ENCODE measurements around the gene CETP.
"Not testable (repeated sequence)": the region's sequence is repeated elsewhere in the genome, so short reads cannot be mapped to it uniquely, and the experiment has no call there.

CETP gene

GRCh38 chr16:56971768-56972043, 10.0 kb downstream of the CETP start:
- DNase-seq (ENCODE audit: low read depth, low spot score): no peak
- Histone ChIP-seq H3K4me1 (ENCODE audit: insufficient read depth, insufficient read length) (no peaks in the 10 kb centered on the region), H3K9ac (ENCODE audit: insufficient read length, low read depth) (no peak overlapping the region), H3K9me3 (ENCODE audit: insufficient read depth, low read length) (no peaks in the 10 kb centered on the region), H3K27me3 (ENCODE audit: insufficient read depth, insufficient read length) (no peaks in the 10 kb centered on the region), H3K4me3 (ENCODE audit: insufficient read length, low read depth) (no peak overlapping the region), H3K36me3 (ENCODE audit: insufficient read depth, insufficient read length, low read length) (no peaks in the 10 kb centered on the region)
- TF ChIP-seq YY1 (IDR thresholded peaks at IDR 0.05; ENCODE audit: insufficient read depth, insufficient read length): no peak
- TF ChIP-seq SUZ12 (IDR thresholded peaks at IDR 0.05; ENCODE audit: extremely low read depth, insufficient read depth, insufficient read length): no peak
- no peak for TF ChIP-seq ZNF274 (IDR thresholded peaks at IDR 0.05; ENCODE audit: low read depth, low read length)

GRCh38 chr16:56972403-56973293, 10.9 kb downstream of the CETP start:
- no peaks in the 10 kb centered on the region for H3K9me3 ChIP-seq (ENCODE audit: insufficient read depth, low read length)
- DNase-seq (ENCODE audit: low read depth, low spot score): no peak
- no peak overlapping the region for H3K9ac ChIP-seq (ENCODE audit: insufficient read length, low read depth)
- no peak overlapping the region for H3K4me3 ChIP-seq (ENCODE audit: insufficient read length, low read depth)
- H3K36me3 ChIP-seq (ENCODE audit: insufficient read depth, insufficient read length, low read length): no peaks in the 10 kb centered on the region
- no peak for TF ChIP-seq YY1 (IDR thresholded peaks at IDR 0.05; ENCODE audit: insufficient read depth, insufficient read length)
- no peaks in the 10 kb centered on the region for H3K27me3 ChIP-seq (ENCODE audit: insufficient read depth, insufficient read length)
- no peaks in the 10 kb centered on the region for H3K4me1 ChIP-seq (ENCODE audit: insufficient read depth, insufficient read length)

GRCh38 chr16:56973294-56973689, 11.5 kb downstream of the CETP start:
- DNase-seq (ENCODE audit: low read depth, low spot score): no peak
- Histone ChIP-seq H3K36me3 (ENCODE audit: insufficient read depth, insufficient read length, low read length) (no peaks in the 10 kb centered on the region), H3K4me3 (ENCODE audit: insufficient read length, low read depth) (no peak overlapping the region), H3K4me1 (ENCODE audit: insufficient read depth, insufficient read length) (peaks cover 4% of the 10 kb centered on the region), H3K27me3 (ENCODE audit: insufficient read depth, insufficient read length) (no peaks in the 10 kb centered on the region), H3K9me3 (ENCODE audit: insufficient read depth, low read length) (no peaks in the 10 kb centered on the region), H3K9ac (ENCODE audit: insufficient read length, low read depth) (no peak overlapping the region)
- TF ChIP-seq YY1 (IDR thresholded peaks at IDR 0.05; ENCODE audit: insufficient read depth, insufficient read length): no peak
- no peak for TF ChIP-seq SUZ12 (IDR thresholded peaks at IDR 0.05; ENCODE audit: extremely low read depth, insufficient read depth, insufficient read length)
- TF ChIP-seq ZNF274 (IDR thresholded peaks at IDR 0.05; ENCODE audit: low read depth, low read length): no peak

GRCh38 chr16:56973899-56974298, 12.1 kb downstream of the CETP start:
- H3K36me3 ChIP-seq (ENCODE audit: insufficient read depth, insufficient read length, low read length); H3K27me3 ChIP-seq (ENCODE audit: insufficient read depth, insufficient read length); H3K4me3 ChIP-seq (ENCODE audit: insufficient read length, low read depth); H3K9me3 ChIP-seq (ENCODE audit: insufficient read depth, low read length); H3K4me1 ChIP-seq (ENCODE audit: insufficient read depth, insufficient read length); H3K9ac ChIP-seq (ENCODE audit: insufficient read length, low read depth); DNase-seq (ENCODE audit: low read depth, low spot score): not testable (repeated sequence)

GRCh38 chr16:56974549-56975300, 13.0 kb downstream of the CETP start:
- TF ChIP-seq SUZ12 (IDR thresholded peaks at IDR 0.05; ENCODE audit: extremely low read depth, insufficient read depth, insufficient read length) (no peak), ZNF274 (IDR thresholded peaks at IDR 0.05; ENCODE audit: low read depth, low read length) (no peak), YY1 (IDR thresholded peaks at IDR 0.05; ENCODE audit: insufficient read depth, insufficient read length) (no peak)
- no peak overlapping the region for H3K4me3 ChIP-seq (ENCODE audit: insufficient read length, low read depth)
- DNase-seq (ENCODE audit: low read depth, low spot score): no peak

GRCh38 chr16:56975714-56976113, 14.0 kb downstream of the CETP start:
- Histone ChIP-seq H3K9me3 (ENCODE audit: insufficient read depth, low read length) (no peaks in the 10 kb centered on the region), H3K36me3 (ENCODE audit: insufficient read depth, insufficient read length, low read length) (no peaks in the 10 kb centered on the region), H3K4me3 (ENCODE audit: insufficient read length, low read depth) (no peak overlapping the region), H3K9ac (ENCODE audit: insufficient read length, low read depth) (no peak overlapping the region), H3K4me1 (ENCODE audit: insufficient read depth, insufficient read length) (peaks cover 4% of the 10 kb centered on the region), H3K27me3 (ENCODE audit: insufficient read depth, insufficient read length) (no peaks in the 10 kb centered on the region)
- no peak for TF ChIP-seq YY1 (IDR thresholded peaks at IDR 0.05; ENCODE audit: insufficient read depth, insufficient read length)
- no peak for TF ChIP-seq ZNF274 (IDR thresholded peaks at IDR 0.05; ENCODE audit: low read depth, low read length)
- TF ChIP-seq SUZ12 (IDR thresholded peaks at IDR 0.05; ENCODE audit: extremely low read depth, insufficient read depth, insufficient read length): no peak
- DNase-seq (ENCODE audit: low read depth, low spot score): no peak

More at GRCh38 chr16:56974549-56975300, 13.0 kb downstream of the CETP start:
- Histone ChIP-seq H3K4me1 (ENCODE audit: insufficient read depth, insufficient read length) (peaks cover 4% of the 10 kb centered on the region), H3K9ac (ENCODE audit: insufficient read length, low read depth) (no peak overlapping the region), H3K9me3 (ENCODE audit: insufficient read depth, low read length) (no peaks in the 10 kb centered on the region), H3K36me3 (ENCODE audit: insufficient read depth, insufficient read length, low read length) (no peaks in the 10 kb centered on the region), H3K27me3 (ENCODE audit: insufficient read depth, insufficient read length) (no peaks in the 10 kb centered on the region)

- no peak for DNase-seq (ENCODE audit: low read depth, low spot score)
- Histone ChIP-seq H3K9ac (ENCODE audit: insufficient read length, low read depth) (no peak overlapping the region), H3K36me3 (ENCODE audit: insufficient read depth, insufficient read length, low read length) (no peaks in the 10 kb centered on the region), H3K9me3 (ENCODE audit: insufficient read depth, low read length) (no peaks in the 10 kb centered on the region), H3K4me1 (ENCODE audit: insufficient read depth, insufficient read length) (peaks cover 7% of the 10 kb centered on the region), H3K4me3 (ENCODE audit: insufficient read length, low read depth) (no peak overlapping the region), H3K27me3 (ENCODE audit: insufficient read depth, insufficient read length) (no peaks in the 10 kb centered on the region)
- TF ChIP-seq ZNF274 (IDR thresholded peaks at IDR 0.05; ENCODE audit: low read depth, low read length) (no peak), YY1 (IDR thresholded peaks at IDR 0.05; ENCODE audit: insufficient read depth, insufficient read length) (no peak), SUZ12 (IDR thresholded peaks at IDR 0.05; ENCODE audit: extremely low read depth, insufficient read depth, insufficient read length) (no peak)
These were observed 15.5 kb downstream of the CETP start for GRCh38 chr16:56977216-56977615.

Data from NT2/D1 (cell line).